Tibial artery (tissue), 4 donors: ENCODE results near the gene KDM4B.

Source experiments
- DNase-seq, 2 donors: peaks; one replicate each; pipeline ENCODE4 v3.0.0-alpha.2; 2019
- H3K27ac ChIP-seq, 2 donors: fragments of 200-600 bp; sonication (generic) in 1 of 2; 1 replicate in 1 of 2; 2 replicates in 1 of 2; pipeline ENCODE4 v1.5.1; 2018 to 2019; ENCODE audit warnings: mild to moderate bottlenecking in 1 of 2
- H3K27me3 ChIP-seq, 2 donors: fragments of 200-600 bp; sonication (generic) in 1 of 2; one replicate each; pipeline versions ENCODE4 v1.5.1 to v1.6.0; 2016 to 2019
- H3K36me3 ChIP-seq, 3 donors: fragments of 200-600 bp; sonication (generic) in 2 of 3; one replicate each; pipeline ENCODE4 v1.5.1; 2016 to 2019; ENCODE audit warnings: mild to moderate bottlenecking in 2 of 3
- H3K4me1 ChIP-seq, 4 donors: fragments of 200-600 bp; sonication (generic) in 2 of 4; 1 replicate in 3 of 4; 2 replicates in 1 of 4; pipeline ENCODE4 v1.5.1; 2016 to 2019
- H3K4me3 ChIP-seq, 2 donors: fragments of 200-600 bp; sonication (generic) in 1 of 2; 1 replicate in 1 of 2; 2 replicates in 1 of 2; pipeline ENCODE4 v1.5.1; 2018 to 2019; ENCODE audit warnings: mild to moderate bottlenecking in 2 of 2
- H3K9me3 ChIP-seq, 3 donors: fragments of 200-600 bp; sonication (generic) in 1 of 3; one replicate each; pipeline ENCODE4 v1.5.1; 2016 to 2019
- CTCF ChIP-seq, 2 experiments: fragments of 200-600 bp in 1 of 2; fragments of 450-650 bp in 1 of 2; IDR thresholded peaks; one replicate each; pipeline ENCODE4 v1.5.1; 2017 to 2019; ENCODE audit warnings: antibody characterized with exemption in 2 of 2, mild to moderate bottlenecking in 1 of 2, moderate library complexity in 1 of 2
- intact Hi-C: fragments of 100-400 bp; cut with DNase I; formaldehyde crosslinking; loops from one replicate; pipeline ENCODE4 v1.15.0; 2023; ENCODE audit warnings: low total_unique reads

The KDM4B gene

DNA sequence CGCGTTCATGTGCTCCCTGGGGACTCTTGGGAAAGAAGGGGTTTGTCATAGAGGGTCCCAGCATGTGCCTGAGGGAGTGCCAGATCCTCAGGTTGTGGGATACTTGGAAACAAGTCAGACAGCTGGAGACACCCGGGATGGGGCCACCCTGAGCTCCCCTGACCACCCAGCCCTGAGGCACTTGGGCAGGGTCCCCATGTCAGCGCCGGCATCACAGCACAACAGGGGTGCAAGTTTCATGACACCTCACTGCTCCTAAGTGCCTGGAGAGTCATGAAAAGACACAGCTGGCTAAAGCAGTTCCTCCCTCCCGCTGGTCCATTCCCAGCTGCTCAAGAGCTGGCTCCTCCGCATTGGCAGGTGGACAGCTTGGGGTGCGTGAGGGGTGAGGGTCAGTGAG lies 102.7 kb downstream of the KDM4B start:
- H3K27ac ChIP-seq = no peak overlapping the region
- intact Hi-C loops = no loop called here
- H3K27me3 ChIP-seq = no peaks in the 10 kb centered on the region
- H3K36me3 ChIP-seq = peaks cover 0 to 72% (median 17%) of the 10 kb centered on the region in 3 donors
- no peak overlapping the region for H3K4me3 ChIP-seq
- H3K4me1 ChIP-seq = no peaks in the 10 kb centered on the region
- H3K9me3 ChIP-seq = no peaks in the 10 kb centered on the region
- TF ChIP-seq CTCF (IDR thresholded peaks at IDR 0.05) = no peak
- no peak for DNase-seq

DNA sequence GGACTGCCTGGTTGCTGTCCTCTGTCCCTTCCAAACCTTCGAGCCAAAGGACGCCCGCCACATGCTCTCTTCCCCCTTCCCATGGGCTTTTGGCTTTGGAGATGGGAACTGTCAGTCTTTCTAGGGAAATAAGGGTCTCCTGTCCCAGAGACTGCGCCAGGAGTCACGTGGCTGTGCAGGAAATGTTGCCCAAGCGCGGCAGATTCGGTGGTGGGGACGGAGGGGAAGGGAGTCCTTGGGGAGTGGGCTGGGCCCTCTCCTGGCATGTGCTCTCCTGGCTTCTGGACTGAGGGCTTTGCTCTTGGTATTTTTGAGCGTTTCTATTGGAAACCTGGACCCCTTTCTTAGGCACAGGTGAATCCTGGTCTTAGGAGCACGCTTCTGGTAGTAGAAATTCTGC lies 103.2 kb downstream of the KDM4B start:
- Histone ChIP-seq H3K27me3 (no peaks in the 10 kb centered on the region), H3K4me1 (no peaks in the 10 kb centered on the region), H3K9me3 (no peaks in the 10 kb centered on the region), H3K4me3 (no peak overlapping the region), H3K36me3 (peaks cover 0 to 73% (median 20%) of the 10 kb centered on the region in 3 donors), H3K27ac (no peak overlapping the region)
- no peak for TF ChIP-seq CTCF (IDR thresholded peaks at IDR 0.05)
- no peak for DNase-seq
- intact Hi-C loops = no loop called here

DNA sequence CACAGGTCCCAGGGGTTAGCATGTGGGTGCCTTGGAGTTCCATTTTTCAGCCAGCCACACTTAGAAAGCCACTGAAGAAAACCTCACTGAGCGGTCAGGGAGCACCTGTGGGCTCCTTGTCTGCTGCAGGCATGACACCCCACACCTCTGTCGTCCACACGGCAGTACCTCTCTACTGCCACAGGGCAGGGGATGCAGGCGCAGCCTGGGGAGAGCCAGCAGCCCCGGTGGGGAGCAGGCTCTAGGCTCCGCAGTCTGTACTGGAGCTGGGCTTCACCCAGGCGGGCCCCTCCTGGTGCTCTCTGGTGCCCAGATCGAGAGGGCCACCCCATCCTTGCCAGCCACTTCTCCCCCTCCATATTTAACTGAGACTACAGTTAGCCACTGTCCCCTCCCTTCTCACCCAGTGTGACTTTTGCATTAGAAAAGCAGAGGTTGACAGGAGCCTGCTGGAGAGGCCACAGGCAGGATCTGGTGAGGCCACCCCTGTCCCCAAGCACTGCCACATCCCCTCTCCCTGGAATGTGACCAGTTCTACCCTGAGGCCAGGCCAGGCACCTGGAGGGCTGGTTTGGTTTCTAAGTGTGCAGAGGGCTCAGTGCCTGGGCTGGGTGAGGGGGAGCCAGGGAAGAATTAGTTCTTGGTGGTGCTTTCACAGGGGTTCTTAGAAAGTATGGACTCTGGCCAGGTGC lies 104.4 kb downstream of the KDM4B start:
- Histone ChIP-seq H3K27me3 (no peaks in the 10 kb centered on the region), H3K36me3 (peaks cover 8 to 76% (median 32%) of the 10 kb centered on the region in 3 donors), H3K4me3 (no peak overlapping the region), H3K4me1 (no peaks in the 10 kb centered on the region), H3K27ac (no peak overlapping the region), H3K9me3 (no peaks in the 10 kb centered on the region)
- no peak for TF ChIP-seq CTCF (IDR thresholded peaks at IDR 0.05)
- DNase-seq = no peak
- intact Hi-C loops = no loop called here

DNA sequence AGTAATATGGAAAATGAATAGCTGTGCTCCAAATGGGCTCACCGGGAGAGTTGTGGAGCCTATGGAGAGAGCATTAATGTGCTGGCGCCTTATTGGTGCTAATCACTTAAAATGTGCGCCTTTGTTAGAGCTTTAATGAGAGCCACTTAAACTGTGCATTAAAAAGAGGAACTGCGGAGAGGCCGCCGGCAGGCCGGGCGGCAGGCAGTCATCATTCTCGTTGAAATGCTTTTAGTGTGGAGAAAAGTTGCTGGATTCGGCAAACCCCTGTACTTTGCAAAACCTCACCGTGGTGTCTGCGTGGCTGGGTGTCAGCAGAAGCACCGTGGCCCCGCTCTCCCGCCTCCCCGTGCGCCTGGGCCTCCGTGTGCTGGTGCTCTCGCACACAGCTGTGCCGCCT lies 105.5 kb downstream of the KDM4B start:
- no peak for TF ChIP-seq CTCF (IDR thresholded peaks at IDR 0.05)
- Histone ChIP-seq H3K27me3 (no peaks in the 10 kb centered on the region), H3K36me3 (peaks cover 17 to 82% (median 43%) of the 10 kb centered on the region in 3 donors), H3K27ac (no peak overlapping the region), H3K4me3 (no peak overlapping the region), H3K4me1 (no peaks in the 10 kb centered on the region), H3K9me3 (no peaks in the 10 kb centered on the region)
- intact Hi-C loops = no loop called here
- DNase-seq = no peak

DNA sequence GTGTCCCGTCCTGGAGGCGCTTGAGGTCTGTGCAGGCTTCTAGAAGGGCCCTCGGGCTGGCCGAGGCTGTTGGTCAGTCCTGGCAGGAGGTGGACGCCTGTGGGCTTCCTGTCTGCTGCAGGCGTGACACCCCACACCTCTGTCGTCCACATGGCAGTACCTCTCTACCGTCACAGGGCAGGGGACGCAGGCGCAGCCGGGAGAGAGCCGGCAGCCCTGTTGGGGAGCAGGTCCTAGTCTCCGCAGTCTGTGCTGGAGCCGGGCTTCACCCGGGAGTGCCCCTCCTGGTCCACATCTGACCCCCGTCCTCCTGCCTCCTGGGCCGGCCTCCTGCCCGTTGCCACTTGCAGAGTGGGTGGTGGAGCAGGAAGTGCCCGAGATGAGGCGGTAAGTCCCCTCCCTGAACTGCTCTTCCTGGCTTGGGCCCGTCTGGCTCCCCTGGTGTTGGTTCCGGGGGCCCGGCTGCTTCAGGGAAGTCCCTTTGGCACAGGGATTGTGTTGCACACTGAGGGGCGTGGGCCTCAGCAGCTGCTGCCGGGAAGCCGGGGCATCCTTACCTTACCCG lies 106.0 kb downstream of the KDM4B start:
- H3K36me3 ChIP-seq = peaks cover 22 to 87% (median 48%) of the 10 kb centered on the region in 3 donors
- no peaks in the 10 kb centered on the region for H3K4me1 ChIP-seq
- no peak for TF ChIP-seq CTCF (IDR thresholded peaks at IDR 0.05)

More for the DNA sequence above, 106.0 kb downstream of the KDM4B start:
- intact Hi-C loops = no loop called here
- no peak overlapping the region for H3K27ac ChIP-seq
- H3K27me3 ChIP-seq = no peaks in the 10 kb centered on the region
- DNase-seq = no peak
- H3K4me3 ChIP-seq = no peak overlapping the region
- no peaks in the 10 kb centered on the region for H3K9me3 ChIP-seq
